Medulla oblongata (tissue), 1 donor: Measurements from ENCODE around the gene SUB1.
"Not testable (repeated sequence)": the region's sequence is repeated elsewhere in the genome, so short reads cannot be mapped to it uniquely, and the experiment has no call there.

Source experiments
- DNase-seq: peaks from one replicate; pipeline ENCODE4 v3.0.0-alpha.2; 2015; ENCODE audit errors: extremely low spot score

SUB1 gene

GRCh38 chr5:32598997-32599549 is 13.7 kb downstream of the SUB1 start:
- DNase-seq: no peak

DNA sequence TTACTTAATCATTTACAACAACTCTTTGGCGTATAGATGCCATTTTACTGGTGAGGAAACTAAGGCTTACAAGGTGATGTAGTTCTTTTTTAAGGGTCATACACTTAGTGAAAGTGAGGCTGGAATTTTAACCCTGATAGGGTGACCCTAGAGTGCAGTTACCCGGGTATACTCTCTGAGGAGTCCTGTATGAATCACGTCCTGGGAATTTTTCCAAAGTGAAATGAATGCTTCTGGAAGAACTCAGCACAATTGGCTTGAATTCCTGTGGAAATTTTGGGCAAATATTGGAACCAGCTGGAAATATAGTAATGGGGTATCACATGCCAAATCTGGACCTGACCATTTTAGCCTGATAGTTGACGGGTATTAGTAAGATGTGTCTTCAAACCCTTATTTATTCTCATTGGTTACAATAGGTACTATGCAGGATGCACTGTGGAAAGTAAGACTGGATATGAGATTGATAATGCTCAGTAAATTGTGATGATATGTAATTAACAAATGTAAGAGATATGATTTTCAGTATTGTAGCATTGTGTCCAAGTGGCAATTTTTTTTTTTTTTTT is 14.8 kb downstream of the SUB1 start:
- DNase-seq: peak; percentile 20

DNA sequence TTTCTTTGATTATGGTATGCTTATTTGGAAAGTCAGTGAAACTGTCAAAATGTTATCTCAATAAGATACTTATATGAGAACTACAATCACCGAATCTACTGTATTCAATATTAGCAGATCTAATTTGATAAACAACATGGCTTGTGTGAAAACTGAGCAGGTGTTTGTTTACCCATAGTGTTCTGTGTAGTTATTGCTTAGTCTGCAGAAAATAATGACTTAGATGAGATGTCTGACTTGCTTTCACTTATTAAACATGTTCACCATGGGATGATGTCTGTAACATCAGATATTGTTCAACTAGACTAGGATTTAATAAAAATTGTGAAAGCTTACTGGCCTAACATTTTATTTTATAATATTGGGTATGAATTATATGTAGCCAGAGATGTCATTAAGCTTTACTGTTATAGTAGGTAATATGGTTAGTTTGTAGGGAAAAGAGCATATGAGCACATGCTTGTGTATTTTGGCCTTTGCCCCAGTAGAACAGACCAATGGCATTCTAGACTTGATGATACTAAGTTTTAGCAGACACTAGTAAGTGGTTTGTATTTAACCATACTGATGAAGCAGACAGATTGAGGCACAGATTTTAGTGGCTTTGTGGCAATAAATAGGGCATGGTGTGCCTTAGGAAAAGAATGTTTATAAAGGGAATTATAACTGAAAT is 16.4 kb downstream of the SUB1 start:
- no peak for DNase-seq

- no peak for DNase-seq
Measured at GRCh38 chr5:32602906-32603305, 17.5 kb downstream of the SUB1 start.

DNA sequence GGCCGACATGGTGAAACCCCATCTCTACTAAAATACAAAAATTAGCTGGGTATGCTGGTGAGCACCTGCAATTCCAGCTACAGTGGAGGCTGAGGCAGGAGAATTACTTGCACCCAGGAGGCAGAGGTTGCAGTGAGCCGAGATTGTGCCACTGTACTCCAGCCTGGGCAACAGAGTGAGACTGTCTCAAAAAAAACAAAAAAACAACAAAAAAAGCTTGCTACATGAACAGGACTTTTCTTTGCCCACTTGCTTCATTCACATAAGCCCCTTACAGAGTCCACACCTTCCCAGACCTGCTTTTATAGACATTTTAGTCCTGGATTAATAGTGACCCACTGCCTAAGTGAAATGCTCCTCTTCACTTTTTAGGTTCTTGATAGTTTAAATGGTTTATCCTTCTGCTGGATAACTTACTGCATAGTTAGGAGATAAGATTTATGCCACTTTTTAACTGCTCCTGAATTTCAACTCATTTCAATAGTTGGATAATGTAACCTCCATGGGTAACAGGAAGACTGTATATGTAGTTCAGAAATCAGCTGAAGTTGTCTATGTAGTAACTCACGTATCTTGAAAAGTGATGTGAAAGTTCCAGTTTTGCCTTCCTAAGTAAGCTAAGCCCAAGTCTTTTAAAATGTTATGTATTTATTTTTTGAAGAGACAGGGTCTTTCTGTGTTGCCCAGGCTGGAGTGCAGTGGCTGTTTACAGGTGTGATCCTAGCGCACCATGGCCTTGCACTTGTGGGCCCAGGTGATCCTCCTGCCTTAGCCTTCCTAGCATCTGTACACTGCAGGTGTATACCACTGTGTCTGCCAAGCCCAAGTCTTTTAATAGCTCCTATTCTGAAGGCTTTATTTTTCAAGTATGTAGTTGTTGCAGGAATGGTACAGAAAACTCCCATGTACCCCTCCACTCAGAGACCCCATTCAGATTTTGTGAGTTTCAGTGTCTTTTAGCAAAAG is 19.7 kb downstream of the SUB1 start:
- DNase-seq: no peak

DNA sequence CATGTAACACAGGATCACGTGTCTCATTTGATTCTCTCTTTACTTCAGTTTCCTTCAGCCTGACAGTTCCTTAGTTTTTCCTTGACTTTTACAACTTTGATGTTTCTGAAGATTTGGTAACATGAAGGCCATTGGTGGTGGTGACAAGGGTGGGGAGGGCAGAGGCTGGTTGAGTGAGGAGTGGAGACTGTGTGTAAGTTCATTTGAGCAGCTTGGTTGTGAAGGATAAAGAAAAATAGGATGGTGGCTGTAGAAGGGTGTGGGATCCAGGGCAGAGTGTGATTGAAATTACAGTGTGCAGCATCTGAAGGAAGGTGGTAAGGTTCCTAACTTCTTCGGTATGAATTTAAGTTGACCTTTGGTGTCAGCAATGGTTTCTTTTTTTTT is 20.4 kb downstream of the SUB1 start:
- DNase-seq: no peak

GRCh38 chr5:32612134-32612888 is 27.0 kb downstream of the SUB1 start:
- DNase-seq: no peak

DNA sequence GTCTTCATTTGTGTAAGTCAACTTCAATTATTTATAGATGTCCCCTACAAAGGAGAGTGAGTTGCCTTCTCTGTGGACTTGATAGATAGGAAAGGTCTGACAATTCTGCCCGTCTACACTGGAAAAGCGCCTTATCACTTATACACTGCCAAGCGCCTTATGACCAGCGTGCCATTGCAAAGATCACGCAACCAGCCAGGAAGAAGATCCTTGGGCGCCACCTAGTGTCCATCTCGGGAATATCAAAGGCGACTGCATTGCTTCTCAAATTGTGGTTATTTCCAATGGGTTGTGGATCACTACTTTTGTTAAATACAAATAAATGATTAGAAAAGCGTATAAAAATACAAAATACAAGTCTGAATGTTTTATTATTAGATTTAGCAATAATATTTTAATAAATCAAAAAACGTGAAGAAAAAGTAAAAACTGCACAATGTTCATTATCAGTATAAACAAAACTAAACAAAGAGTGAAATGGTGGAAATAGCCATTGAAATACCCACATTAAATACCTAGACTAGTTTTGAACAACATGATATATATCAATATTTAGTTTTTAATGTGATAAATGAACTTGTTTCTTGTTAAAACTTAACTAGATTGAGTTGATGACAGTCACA is 27.8 kb downstream of the SUB1 start:
- peak; percentile 91 for DNase-seq

GRCh38 chr5:32615236-32615635 is 29.9 kb downstream of the SUB1 start:
- DNase-seq: no peak

GRCh38 chr5:32618962-32619361 is 33.6 kb downstream of the SUB1 start:
- no peak for DNase-seq

GRCh38 chr5:32621256-32621655 is 35.9 kb downstream of the SUB1 start:
- DNase-seq: no peak

GRCh38 chr5:32625106-32625505 is 39.7 kb downstream of the SUB1 start:
- no peak for DNase-seq

- no peak for DNase-seq
Measured at GRCh38 chr5:32625547-32625946, 40.2 kb downstream of the SUB1 start.

DNA sequence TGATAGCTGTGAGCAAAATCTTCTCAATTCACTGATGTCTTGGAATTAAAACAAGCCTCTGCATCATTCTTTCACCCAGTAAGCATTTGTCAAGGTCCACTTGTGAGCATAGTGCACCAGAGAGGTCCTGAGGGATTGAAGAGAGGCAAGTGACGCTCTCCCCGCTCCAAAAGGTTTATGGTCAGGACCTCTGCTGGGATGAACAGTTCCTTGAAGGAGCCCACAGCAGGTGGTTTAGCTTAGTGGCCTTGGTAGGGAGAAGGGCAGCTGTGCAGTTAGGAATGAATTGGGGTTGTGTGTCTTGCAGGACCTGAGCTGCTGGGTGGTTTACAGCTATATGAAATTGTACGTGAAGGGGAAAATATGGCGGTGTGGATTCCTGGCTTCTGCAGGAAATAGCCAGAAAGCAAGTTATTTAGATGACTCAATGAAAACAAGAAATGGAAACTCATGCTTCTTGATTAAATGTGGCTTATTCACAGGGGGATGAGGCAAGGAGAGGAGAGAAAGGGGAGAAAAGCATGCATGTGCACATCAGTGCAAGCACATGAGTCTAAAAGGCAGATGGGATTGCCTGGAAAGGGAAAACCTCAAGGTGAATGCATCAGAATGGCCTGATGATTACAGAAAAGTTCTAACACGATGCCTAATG is 42.0 kb downstream of the SUB1 start:
- DNase-seq: no peak

GRCh38 chr5:32628049-32628844 is 42.9 kb downstream of the SUB1 start:
- no peak for DNase-seq

GRCh38 chr5:32630867-32631491 is 45.6 kb downstream of the SUB1 start:
- no peak for DNase-seq

- not testable (repeated sequence) for DNase-seq
Measured at GRCh38 chr5:32633017-32633416, 47.7 kb downstream of the SUB1 start.

GRCh38 chr5:32638309-32638708 is 53.0 kb downstream of the SUB1 start:
- no peak for DNase-seq

DNA sequence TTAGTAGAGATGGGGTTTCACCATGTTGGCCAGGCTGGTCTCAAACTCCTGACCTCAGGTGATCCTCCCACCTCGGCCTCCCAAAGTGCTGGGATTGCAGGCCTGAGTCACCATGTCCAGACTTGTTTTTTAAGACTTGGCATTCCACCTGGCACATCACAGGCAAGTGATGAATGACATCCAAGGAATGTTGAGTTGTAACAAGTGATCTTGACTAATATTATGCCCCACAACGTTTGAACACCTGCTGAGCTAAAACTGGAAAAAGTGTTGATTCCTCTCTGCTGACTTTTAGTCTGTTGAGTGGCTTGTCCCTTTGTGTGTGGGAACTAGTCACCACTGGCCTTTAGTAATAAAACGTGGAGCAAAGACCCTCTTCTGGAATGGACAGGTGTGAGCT is 54.6 kb downstream of the SUB1 start:
- DNase-seq: no peak
